NCI-H1417 (cell line): Measurements from ENCODE around the gene ALOX5AP.

Experiments used
- DNase-seq, 3 experiments: peaks; one replicate each; lab custom pipeline; 2025; lab: John Stamatoyannopoulos, UW

ALOX5AP gene

GRCh38 chr13:30714629-30715371 is 20.5 kb upstream of the ALOX5AP start:
- no peak for DNase-seq

- no peak for DNase-seq
These were observed 20.0 kb upstream of the ALOX5AP start for GRCh38 chr13:30715372-30715756.

- no peak for DNase-seq
These were observed 19.5 kb upstream of the ALOX5AP start for GRCh38 chr13:30715837-30716236.

- DNase-seq = no peak
These were observed 16.4 kb upstream of the ALOX5AP start for GRCh38 chr13:30718661-30719524.

- no peak for DNase-seq
These were observed 15.8 kb upstream of the ALOX5AP start for GRCh38 chr13:30719525-30719914.

GRCh38 chr13:30720172-30720869 is 15.0 kb upstream of the ALOX5AP start:
- DNase-seq = no peak

GRCh38 chr13:30721936-30722335 is 13.4 kb upstream of the ALOX5AP start:
- DNase-seq = no peak

GRCh38 chr13:30722361-30722760 is 13.0 kb upstream of the ALOX5AP start:
- no peak for DNase-seq

- DNase-seq = no peak
These were observed 10.6 kb upstream of the ALOX5AP start for GRCh38 chr13:30724778-30725177.

GRCh38 chr13:30725326-30726085 is 9.8 kb upstream of the ALOX5AP start:
- no peak for DNase-seq

GRCh38 chr13:30726192-30726591 is 9.2 kb upstream of the ALOX5AP start:
- DNase-seq = no peak

GRCh38 chr13:30727491-30728355 is 7.6 kb upstream of the ALOX5AP start:
- no peak for DNase-seq

GRCh38 chr13:30729801-30730200 is 5.5 kb upstream of the ALOX5AP start:
- DNase-seq = no peak

GRCh38 chr13:30730526-30730925 is 4.8 kb upstream of the ALOX5AP start:
- DNase-seq = peak in 2 of 3 experiments; percentile 60 to 76

- DNase-seq = peak; percentile 44 to 81 (median 64)
These were observed 3.8 kb upstream of the ALOX5AP start for GRCh38 chr13:30731361-30732045.

- no peak for DNase-seq
These were observed 3.3 kb upstream of the ALOX5AP start for GRCh38 chr13:30732046-30732390.

- DNase-seq = no peak
These were observed 904 bp upstream of the ALOX5AP start for GRCh38 chr13:30734439-30734838.

- no peak for DNase-seq
These were observed 481 bp downstream of the ALOX5AP start for GRCh38 chr13:30735872-30736175.

- DNase-seq = no peak
These were observed 1.3 kb downstream of the ALOX5AP start for GRCh38 chr13:30736461-30737320.
